ENCODE results near the gene TAF6.
"Not testable (repeated sequence)": the region's sequence is repeated elsewhere in the genome, so short reads cannot be mapped to it uniquely, and the experiment has no call there.

Gene TAF6

GRCh38 chr7:100152937-100153666 lies 33.9 kb upstream of the TAF6 start:
- no peak for DNase-seq (ENCODE audit: low read depth in 1 of 2, low spot score in 1 of 2)

GRCh38 chr7:100152404-100152803 lies 33.2 kb upstream of the TAF6 start:
- DNase-seq (ENCODE audit: low read depth in 1 of 2, low spot score in 1 of 2) = no peak

GRCh38 chr7:100148559-100149328 lies 29.6 kb upstream of the TAF6 start, which contains the start of gene LAMTOR4:
TSS of gene LAMTOR4 (plus strand) at chr7:100148918. CDS start at chr7:100148973, 55 bp downstream.
- DNase-seq (ENCODE audit: low read depth in 1 of 2, low spot score in 1 of 2) = peak; percentile 88 to 98

GRCh38 chr7:100148225-100148558 lies 29.0 kb upstream of the TAF6 start:
- DNase-seq (ENCODE audit: low read depth in 1 of 2, low spot score in 1 of 2) = no peak

GRCh38 chr7:100147278-100147677 lies 28.1 kb upstream of the TAF6 start:
- no peak for DNase-seq (ENCODE audit: low read depth in 1 of 2, low spot score in 1 of 2)

- DNase-seq (ENCODE audit: low read depth in 1 of 2, low spot score in 1 of 2) = not testable (repeated sequence)
Observed at GRCh38 chr7:100146350-100146749, 27.2 kb upstream of the TAF6 start.

- DNase-seq (ENCODE audit: low read depth in 1 of 2, low spot score in 1 of 2) = no peak
Observed at GRCh38 chr7:100142461-100142860, 23.3 kb upstream of the TAF6 start.

DNA sequence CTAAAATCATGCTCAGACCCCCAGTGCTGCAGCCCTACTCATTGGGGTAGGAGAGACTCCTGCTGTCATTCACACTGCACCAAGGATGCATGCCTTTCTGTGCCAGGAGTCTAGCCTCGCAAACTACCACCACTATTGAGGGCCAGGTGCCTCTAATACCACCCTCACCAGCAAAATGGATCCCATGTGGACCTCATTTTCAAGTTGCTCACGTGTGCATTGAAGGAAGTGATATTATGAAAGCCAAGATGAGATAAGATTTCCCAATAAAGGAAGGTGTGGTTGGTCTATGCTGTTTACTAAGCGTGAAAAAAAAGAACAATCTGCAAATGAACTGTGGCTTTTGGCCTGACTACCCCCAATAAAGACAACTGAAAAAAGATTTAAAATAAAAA lies 22.4 kb upstream of the TAF6 start:
- DNase-seq (ENCODE audit: low read depth in 1 of 2, low spot score in 1 of 2) = no peak

GRCh38 chr7:100137851-100138760 lies 18.9 kb upstream of the TAF6 start:
- DNase-seq (ENCODE audit: low read depth in 1 of 2, low spot score in 1 of 2) = no peak

- DNase-seq (ENCODE audit: low read depth in 1 of 2, low spot score in 1 of 2) = peak in 1 of 2 donors; percentile 30
Observed at GRCh38 chr7:100132697-100133151, 13.6 kb upstream of the TAF6 start.

DNA sequence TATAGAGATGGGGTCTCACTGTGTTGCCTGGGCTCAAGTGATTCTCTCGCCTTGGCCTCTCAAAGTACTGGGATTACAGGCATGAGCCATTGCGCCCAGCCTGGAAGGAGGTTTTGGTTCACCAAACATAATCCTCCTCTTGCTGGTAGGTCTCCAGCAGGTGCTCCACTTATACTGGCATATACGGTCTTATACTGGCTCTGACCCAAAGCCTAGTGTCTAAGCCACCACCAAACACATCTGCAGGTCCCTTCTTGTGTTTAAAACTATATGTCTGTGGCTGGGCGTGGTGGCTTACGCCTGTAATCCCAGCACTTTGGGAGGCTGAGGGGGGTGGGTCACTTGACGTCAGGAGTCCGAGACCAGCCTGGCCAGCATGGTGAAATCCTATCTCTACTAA lies 13.0 kb upstream of the TAF6 start:
- DNase-seq (ENCODE audit: low read depth in 1 of 2, low spot score in 1 of 2) = no peak

GRCh38 chr7:100130608-100131453 lies 11.7 kb upstream of the TAF6 start:
- DNase-seq (ENCODE audit: low read depth in 1 of 2, low spot score in 1 of 2) = peak; percentile 72 to 74

GRCh38 chr7:100130220-100130607 lies 11.1 kb upstream of the TAF6 start:
- DNase-seq (ENCODE audit: low read depth in 1 of 2, low spot score in 1 of 2) = not testable (repeated sequence)

DNA sequence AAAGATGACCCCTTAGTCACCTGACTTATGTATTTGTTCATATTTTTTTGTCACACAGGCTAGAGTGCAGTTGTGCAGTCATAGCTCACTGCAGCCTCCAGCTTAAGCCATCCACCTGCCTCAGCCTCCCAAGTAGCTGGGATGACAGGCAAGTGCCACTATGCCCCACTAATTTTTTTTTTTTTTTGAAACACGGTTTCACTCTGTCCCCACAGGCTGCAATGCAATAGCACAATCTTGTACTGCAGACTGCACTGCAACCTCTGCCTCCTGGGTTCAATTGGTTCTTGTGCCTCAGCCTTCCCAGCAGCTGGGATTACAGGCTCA lies 9.4 kb upstream of the TAF6 start:
- DNase-seq (ENCODE audit: low read depth in 1 of 2, low spot score in 1 of 2) = no peak

DNA sequence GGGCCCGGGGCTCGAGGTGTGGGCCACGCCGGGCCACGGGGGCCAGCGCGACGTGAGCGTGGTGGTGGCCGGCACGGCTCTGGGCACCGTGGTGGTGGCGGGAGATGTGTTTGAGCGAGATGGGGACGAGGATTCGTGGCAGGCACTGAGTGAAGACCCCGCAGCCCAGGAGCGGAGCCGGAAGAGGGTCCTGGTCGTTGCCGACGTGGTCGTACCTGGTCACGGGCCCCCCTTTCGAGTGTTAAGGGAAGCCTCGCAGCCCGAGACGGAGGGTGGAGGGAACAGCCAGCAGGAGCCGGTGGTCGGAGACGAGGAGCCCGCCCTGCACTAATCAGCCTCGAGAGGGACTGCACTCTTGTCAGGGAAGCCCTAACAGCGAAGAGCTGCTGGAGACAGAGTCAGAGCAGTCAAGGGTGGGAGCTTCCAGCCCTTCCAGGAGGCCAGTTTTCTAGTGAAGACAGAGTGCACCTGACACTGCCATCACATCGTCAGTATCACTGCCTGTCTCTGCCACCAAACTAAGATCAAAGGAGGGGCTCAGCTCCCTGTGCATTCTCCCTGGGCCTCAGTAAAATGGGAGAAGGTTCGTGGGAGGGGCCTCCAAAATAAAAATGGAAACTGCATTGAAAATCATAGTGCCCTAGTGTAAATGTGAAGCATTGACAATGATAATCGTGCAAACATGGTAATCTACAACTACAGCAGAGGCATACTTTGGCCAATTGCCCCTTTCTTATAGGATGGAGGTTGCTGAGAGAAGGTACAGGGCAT lies 8.9 kb upstream of the TAF6 start:
- peak in 1 of 2 donors; percentile 9 for DNase-seq (ENCODE audit: low read depth in 1 of 2, low spot score in 1 of 2)

- DNase-seq (ENCODE audit: low read depth in 1 of 2, low spot score in 1 of 2) = peak; percentile 87 to 90
Observed at GRCh38 chr7:100126931-100127865, 8.0 kb upstream of the TAF6 start, which contains the start of gene MBLAC1. TSS of gene MBLAC1 (plus strand) at chr7:100126967. CDS start at chr7:100127396, 429 bp downstream.

- no peak for DNase-seq (ENCODE audit: low read depth in 1 of 2, low spot score in 1 of 2)
Observed at GRCh38 chr7:100126239-100126930, 7.2 kb upstream of the TAF6 start.
